ENCODE results near the gene INPP4A.
"Not testable (repeated sequence)": the region's sequence is repeated elsewhere in the genome, so short reads cannot be mapped to it uniquely, and the experiment has no call there.

INPP4A gene

GRCh38 chr2:98419977-98420725 lies 24.5 kb upstream of the INPP4A start:
- ChIA-PET POLR2A (interaction anchor here (0.6 kb wide), 1 partner anchor 1605 kb away, joined by 3 read pairs; no protein-coding TSS in a partner anchor), CTCF (interaction anchor here (1.2 to 2.0 kb wide), 2 partner anchors 8 to 58 kb away, joined by 3 to 7 read pairs; no protein-coding TSS in a partner anchor)
- no peak overlapping the region for H3K4me3 ChIP-seq (ENCODE audit: control insufficient read depth in 1 of 7, extremely low read depth in 1 of 7, insufficient read depth in 4 of 7, low read depth in 2 of 7, low read length in 6 of 7)
- H3K9me3 ChIP-seq (ENCODE audit: control extremely low read depth in 1 of 5, control insufficient read depth in 4 of 5, insufficient read depth in 2 of 5, low read depth in 1 of 5, low read length in 4 of 5) = peaks cover 2 to 6% (median 3%) of the 10 kb centered on the region in 5 experiments
- 87% methylated on average over 4 of the region's 6 CpGs for WGBS (ENCODE audit: insufficient coverage)
- H3K27ac ChIP-seq (ENCODE audit: insufficient read depth in 1 of 2, low read depth in 1 of 2, low read length in 2 of 2, poor library complexity in 1 of 2, severe bottlenecking in 2 of 2) = no peak overlapping the region
- H3K36me3 ChIP-seq (ENCODE audit: control insufficient read depth in 4 of 4, insufficient read depth in 4 of 4, low read length in 3 of 4) = no peaks in the 10 kb centered on the region
- H3K27me3 ChIP-seq (replicated peaks in 2 of 5; ENCODE audit: control insufficient read depth in 4 of 5, insufficient read depth in 5 of 5, low read length in 4 of 5) = no peaks in the 10 kb centered on the region
- no peaks in the 10 kb centered on the region for H3K4me1 ChIP-seq (ENCODE audit: control extremely low read depth in 1 of 4, control insufficient read depth in 4 of 4, insufficient read depth in 4 of 4, low read length in 3 of 4)
- DNase-seq = no peak

- Histone ChIP-seq H3K36me3 (ENCODE audit: control insufficient read depth in 4 of 4, insufficient read depth in 4 of 4, low read length in 3 of 4) (no peaks in the 10 kb centered on the region), H3K9me3 (ENCODE audit: control extremely low read depth in 1 of 5, control insufficient read depth in 4 of 5, insufficient read depth in 2 of 5, low read depth in 1 of 5, low read length in 4 of 5) (peaks cover 2 to 6% (median 3%) of the 10 kb centered on the region in 5 experiments), H3K4me1 (ENCODE audit: control extremely low read depth in 1 of 4, control insufficient read depth in 4 of 4, insufficient read depth in 4 of 4, low read length in 3 of 4) (no peaks in the 10 kb centered on the region), H3K27ac (ENCODE audit: insufficient read depth in 1 of 2, low read depth in 1 of 2, low read length in 2 of 2, poor library complexity in 1 of 2, severe bottlenecking in 2 of 2) (no peak overlapping the region), H3K27me3 (replicated peaks in 2 of 5; ENCODE audit: control insufficient read depth in 4 of 5, insufficient read depth in 5 of 5, low read length in 4 of 5) (no peaks in the 10 kb centered on the region), H3K4me3 (ENCODE audit: control insufficient read depth in 1 of 7, extremely low read depth in 1 of 7, insufficient read depth in 4 of 7, low read depth in 2 of 7, low read length in 6 of 7) (no peak overlapping the region)
- peak in 2 of 3 donors; percentile 10 to 26 for DNase-seq
- POLR2A ChIA-PET = no interaction called here
- CTCF ChIA-PET = no interaction called here
Observed at GRCh38 chr2:98422449-98422848, 22.2 kb upstream of the INPP4A start.

- ChIA-PET POLR2A (no interaction called here), CTCF (no interaction called here)
- no peak overlapping the region for H3K27ac ChIP-seq (ENCODE audit: insufficient read depth in 1 of 2, low read depth in 1 of 2, low read length in 2 of 2, poor library complexity in 1 of 2, severe bottlenecking in 2 of 2)
- WGBS (ENCODE audit: insufficient coverage) = 100% methylated on average over 2 of the region's 5 CpGs
- no peaks in the 10 kb centered on the region for H3K36me3 ChIP-seq (ENCODE audit: control insufficient read depth in 4 of 4, insufficient read depth in 4 of 4, low read length in 3 of 4)
- H3K4me1 ChIP-seq (ENCODE audit: control extremely low read depth in 1 of 4, control insufficient read depth in 4 of 4, insufficient read depth in 4 of 4, low read length in 3 of 4) = no peaks in the 10 kb centered on the region
- H3K27me3 ChIP-seq (replicated peaks in 2 of 5; ENCODE audit: control insufficient read depth in 4 of 5, insufficient read depth in 5 of 5, low read length in 4 of 5) = no peaks in the 10 kb centered on the region
- H3K4me3 ChIP-seq (ENCODE audit: control insufficient read depth in 1 of 7, extremely low read depth in 1 of 7, insufficient read depth in 4 of 7, low read depth in 2 of 7, low read length in 6 of 7) = no peak overlapping the region
- no peak for DNase-seq
- peaks cover 0 to 6% (median 0%) of the 10 kb centered on the region in 5 experiments for H3K9me3 ChIP-seq (ENCODE audit: control extremely low read depth in 1 of 5, control insufficient read depth in 4 of 5, insufficient read depth in 2 of 5, low read depth in 1 of 5, low read length in 4 of 5)
Observed at GRCh38 chr2:98426771-98427170, 17.9 kb upstream of the INPP4A start.

GRCh38 chr2:98432145-98432544 lies 12.5 kb upstream of the INPP4A start:
- no peak for DNase-seq
- CTCF ChIA-PET = interaction anchor here (1.7 kb wide), 1 partner anchor 87 kb away, joined by 4 read pairs; no protein-coding TSS in a partner anchor
- Histone ChIP-seq H3K4me3 (ENCODE audit: control insufficient read depth in 1 of 7, extremely low read depth in 1 of 7, insufficient read depth in 4 of 7, low read depth in 2 of 7, low read length in 6 of 7) (no peak overlapping the region), H3K9me3 (ENCODE audit: control extremely low read depth in 1 of 5, control insufficient read depth in 4 of 5, insufficient read depth in 2 of 5, low read depth in 1 of 5, low read length in 4 of 5) (peaks cover 0 to 25% (median 7%) of the 10 kb centered on the region in 5 experiments), H3K36me3 (ENCODE audit: control insufficient read depth in 4 of 4, insufficient read depth in 4 of 4, low read length in 3 of 4) (no peaks in the 10 kb centered on the region), H3K4me1 (ENCODE audit: control extremely low read depth in 1 of 4, control insufficient read depth in 4 of 4, insufficient read depth in 4 of 4, low read length in 3 of 4) (no peaks in the 10 kb centered on the region), H3K27me3 (replicated peaks in 2 of 5; ENCODE audit: control insufficient read depth in 4 of 5, insufficient read depth in 5 of 5, low read length in 4 of 5) (no peaks in the 10 kb centered on the region), H3K27ac (ENCODE audit: insufficient read depth in 1 of 2, low read depth in 1 of 2, low read length in 2 of 2, poor library complexity in 1 of 2, severe bottlenecking in 2 of 2) (no peak overlapping the region)
- POLR2A ChIA-PET = no interaction called here

DNA sequence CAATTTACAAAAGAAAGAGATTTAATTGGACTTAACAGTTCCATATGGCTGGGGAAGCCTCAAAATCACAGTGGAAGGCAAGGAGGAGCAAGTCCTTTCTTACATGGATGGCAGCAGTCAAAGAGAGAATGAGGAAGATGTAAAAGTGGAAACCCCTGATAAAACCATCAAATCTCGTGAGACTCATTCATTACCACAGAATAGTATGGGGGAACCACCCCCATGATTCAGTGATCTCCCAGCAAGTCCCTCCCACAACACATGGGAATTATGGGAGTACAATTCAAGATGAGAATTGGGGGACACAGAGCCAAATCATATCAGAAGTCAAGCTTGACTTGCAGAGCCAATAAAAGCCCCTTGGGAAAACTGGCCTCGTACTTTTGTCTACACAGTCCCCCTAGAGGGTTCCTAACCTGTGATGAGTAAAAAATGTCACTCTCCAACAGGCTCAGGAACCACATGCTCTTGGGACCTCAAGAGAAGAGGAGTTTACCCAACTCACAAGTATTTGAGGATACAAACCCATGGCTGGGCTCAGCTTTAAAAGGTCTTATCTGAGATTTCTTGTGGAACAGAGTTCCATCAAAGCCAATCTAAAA lies 11.2 kb upstream of the INPP4A start:
- Histone ChIP-seq H3K27me3 (replicated peaks in 2 of 5; ENCODE audit: control insufficient read depth in 4 of 5, insufficient read depth in 5 of 5, low read length in 4 of 5) (no peaks in the 10 kb centered on the region), H3K4me1 (ENCODE audit: control extremely low read depth in 1 of 4, control insufficient read depth in 4 of 4, insufficient read depth in 4 of 4, low read length in 3 of 4) (no peaks in the 10 kb centered on the region), H3K27ac (ENCODE audit: insufficient read depth in 1 of 2, low read depth in 1 of 2, low read length in 2 of 2, poor library complexity in 1 of 2, severe bottlenecking in 2 of 2) (no peak overlapping the region), H3K36me3 (ENCODE audit: control insufficient read depth in 4 of 4, insufficient read depth in 4 of 4, low read length in 3 of 4) (no peaks in the 10 kb centered on the region), H3K9me3 (ENCODE audit: control extremely low read depth in 1 of 5, control insufficient read depth in 4 of 5, insufficient read depth in 2 of 5, low read depth in 1 of 5, low read length in 4 of 5) (peaks cover 0 to 25% (median 8%) of the 10 kb centered on the region in 5 experiments), H3K4me3 (ENCODE audit: control insufficient read depth in 1 of 7, extremely low read depth in 1 of 7, insufficient read depth in 4 of 7, low read depth in 2 of 7, low read length in 6 of 7) (no peak overlapping the region)
- WGBS (ENCODE audit: insufficient coverage) = 100% methylated on average over 1 of the region's 2 CpGs
- CTCF ChIA-PET = interaction anchor here (1.3 to 1.7 kb wide), 3 partner anchors 8 to 85 kb away, joined by 4 to 5 read pairs (median 4); no protein-coding TSS in a partner anchor
- DNase-seq = no peak
- POLR2A ChIA-PET = no interaction called here

- Histone ChIP-seq H3K4me3 (ENCODE audit: control insufficient read depth in 1 of 7, extremely low read depth in 1 of 7, insufficient read depth in 4 of 7, low read depth in 2 of 7, low read length in 6 of 7) (no peak overlapping the region), H3K27ac (ENCODE audit: insufficient read depth in 1 of 2, low read depth in 1 of 2, low read length in 2 of 2, poor library complexity in 1 of 2, severe bottlenecking in 2 of 2) (no peak overlapping the region), H3K4me1 (ENCODE audit: control extremely low read depth in 1 of 4, control insufficient read depth in 4 of 4, insufficient read depth in 4 of 4, low read length in 3 of 4) (no peaks in the 10 kb centered on the region), H3K9me3 (ENCODE audit: control extremely low read depth in 1 of 5, control insufficient read depth in 4 of 5, insufficient read depth in 2 of 5, low read depth in 1 of 5, low read length in 4 of 5) (peaks cover 0 to 31% (median 10%) of the 10 kb centered on the region in 5 experiments), H3K27me3 (replicated peaks in 2 of 5; ENCODE audit: control insufficient read depth in 4 of 5, insufficient read depth in 5 of 5, low read length in 4 of 5) (no peaks in the 10 kb centered on the region), H3K36me3 (ENCODE audit: control insufficient read depth in 4 of 4, insufficient read depth in 4 of 4, low read length in 3 of 4) (no peaks in the 10 kb centered on the region)
- CTCF ChIA-PET = interaction anchor here (1.3 kb wide), 1 partner anchor 9 kb away, joined by 5 read pairs; no protein-coding TSS in a partner anchor
- POLR2A ChIA-PET = no interaction called here
- 100% methylated on average over 3 of the region's 3 CpGs for whole genome bisulfite sequencing (ENCODE audit: insufficient coverage)
- no peak for DNase-seq
Observed at GRCh38 chr2:98434492-98434891, 10.2 kb upstream of the INPP4A start.

DNA sequence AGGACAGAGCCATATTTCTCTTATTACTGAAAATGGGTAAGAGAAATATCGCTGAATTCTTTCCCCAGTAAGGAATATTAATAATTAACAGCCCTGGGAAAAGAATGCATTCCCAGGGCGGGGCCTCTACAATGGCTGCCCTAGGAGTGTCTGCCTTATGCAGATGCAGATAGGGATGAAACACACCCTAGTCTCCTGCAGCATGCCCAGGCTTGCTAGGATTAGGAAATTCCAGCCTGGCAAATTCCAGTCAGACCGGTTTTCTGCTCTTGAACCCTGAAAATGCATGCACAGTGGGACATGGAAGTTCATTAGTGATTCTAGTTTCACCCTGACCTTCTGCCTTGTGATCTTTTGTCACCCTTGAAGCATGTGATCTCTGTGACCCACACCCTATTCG lies 9.0 kb upstream of the INPP4A start:
- H3K4me1 ChIP-seq (ENCODE audit: control extremely low read depth in 1 of 4, control insufficient read depth in 4 of 4, insufficient read depth in 4 of 4, low read length in 3 of 4); H3K27ac ChIP-seq (ENCODE audit: insufficient read depth in 1 of 2, low read depth in 1 of 2, low read length in 2 of 2, poor library complexity in 1 of 2, severe bottlenecking in 2 of 2); POLR2A ChIA-PET; DNase-seq; H3K27me3 ChIP-seq (replicated peaks in 2 of 5; ENCODE audit: control insufficient read depth in 4 of 5, insufficient read depth in 5 of 5, low read length in 4 of 5); H3K4me3 ChIP-seq (ENCODE audit: control insufficient read depth in 1 of 7, extremely low read depth in 1 of 7, insufficient read depth in 4 of 7, low read depth in 2 of 7, low read length in 6 of 7); H3K36me3 ChIP-seq (ENCODE audit: control insufficient read depth in 4 of 4, insufficient read depth in 4 of 4, low read length in 3 of 4): not testable (repeated sequence)
- H3K9me3 ChIP-seq (ENCODE audit: control extremely low read depth in 1 of 5, control insufficient read depth in 4 of 5, insufficient read depth in 2 of 5, low read depth in 1 of 5, low read length in 4 of 5) = peaks cover 0 to 36% (median 12%) of the 10 kb centered on the region in 5 experiments
- WGBS (ENCODE audit: insufficient coverage) = 100% methylated on average over 2 of the region's 4 CpGs
- CTCF ChIA-PET = interaction anchor here (0.7 kb wide), 1 partner anchor 48 kb away, joined by 3 read pairs; no protein-coding TSS in a partner anchor
